ENCODE measurements around the gene RABGGTA.

The RABGGTA gene

GRCh38 chr14:24271134-24271833, at the start of gene RABGGTA:
RABGGTA (minus strand) TSS chr14:24271597; CDS start chr14:24271115, 482 bp downstream.
- peak; percentile 91 for DNase-seq

- DNase-seq = no peak
Measured at GRCh38 chr14:24317141-24317928, 45.9 kb upstream of the RABGGTA start.

GRCh38 chr14:24316597-24316950, 45.2 kb upstream of the RABGGTA start:
- DNase-seq = no peak

GRCh38 chr14:24315807-24316596, 44.6 kb upstream of the RABGGTA start:
- no peak for DNase-seq

- DNase-seq = no peak
Measured at GRCh38 chr14:24315243-24315806, 43.9 kb upstream of the RABGGTA start.

GRCh38 chr14:24314377-24315193, 43.2 kb upstream of the RABGGTA start:
- no peak for DNase-seq

- DNase-seq = no peak
Measured at GRCh38 chr14:24313913-24314312, 42.5 kb upstream of the RABGGTA start.

GRCh38 chr14:24312736-24313507, 41.5 kb upstream of the RABGGTA start:
- no peak for DNase-seq

- DNase-seq = peak; percentile 36
Measured at GRCh38 chr14:24311837-24312615, 40.6 kb upstream of the RABGGTA start.

GRCh38 chr14:24310646-24311604, 39.5 kb upstream of the RABGGTA start, which contains the start of gene LTB4R:
LTB4R (plus strand) TSS chr14:24311502; CDS start chr14:24315652, 4,150 bp downstream.
- DNase-seq = peak; percentile 75

GRCh38 chr14:24310265-24310645, 38.9 kb upstream of the RABGGTA start:
- DNase-seq = no peak

GRCh38 chr14:24309538-24310264, 38.3 kb upstream of the RABGGTA start, which contains the start of gene LTB4R2:
LTB4R2 (plus strand) TSS chr14:24310140; CDS start chr14:24310665, 525 bp downstream.
- DNase-seq = no peak

- DNase-seq = no peak
Measured at GRCh38 chr14:24308342-24309124, 37.1 kb upstream of the RABGGTA start.

GRCh38 chr14:24307575-24308341, 36.4 kb upstream of the RABGGTA start, which contains the start of gene CIDEB:
CIDEB (minus strand) TSS chr14:24307977; CDS start chr14:24307858, 119 bp downstream.
- DNase-seq = peak; percentile 61

GRCh38 chr14:24307156-24307574, 35.8 kb upstream of the RABGGTA start:
- no peak for DNase-seq

- no peak for DNase-seq
Measured at GRCh38 chr14:24304019-24304387, 32.6 kb upstream of the RABGGTA start.

Data from activated T-cell treated with anti-CD3 and anti-CD28 coated beads, Interleukin-2, amount 50 U/mL, for 1 hour (primary cell).